Measurements from ENCODE around the gene MRPL20.

- TF ChIP-seq CTCF (IDR thresholded peaks at IDR 0.05) (peak in 1 of 3 donors; percentile 15), POLR2A (IDR thresholded peaks at IDR 0.05) (no peak), EP300 (IDR thresholded peaks at IDR 0.05) (no peak)
These were observed 684 bp upstream of the MRPL20 start for GRCh38 chr1:1407636-1408318.
